IMR-90 (cell line): ENCODE measurements around the gene UBR1. TPM values are rescaled to one million over a fixed set of nuclear protein-coding genes. Genes with fewer than 3 reads are reported as not detected.

ENCODE experiments used
- ATAC-seq: fragments of 200-7000 bp; cut with Tn5 transposase; 2 replicates; pipeline ENCODE4 v1.9.1; 2020; ENCODE audit warnings: low read depth, mild to moderate bottlenecking, moderate library complexity
- BruUV-seq: library from RNA; stranded (reverse); fragments of 400-500 nt; replicated peaks from 2 replicates; lab custom pipeline; 2021; lab: Mats Ljungman, UMichigan
- CTCF ChIA-PET: fragments of 300-600 bp; formaldehyde crosslinking; extraction: SDS; loops from one replicate; lab custom pipeline; 2021; ENCODE audit warnings: antibody characterized with exemption; lab: Yijun Ruan, JAX
- POLR2A ChIA-PET: fragments of 300-600 bp; sonication (Branson Sonifier 250); formaldehyde crosslinking; loops from one replicate; lab custom pipeline; 2022; ENCODE audit warnings: antibody characterized with exemption; ENCODE audit not compliant: unreplicated experiment; lab: Charles Lee
- DNase-seq: peaks from one replicate; pipeline ENCODE4 v3.0.0; 2013
- H2AFZ ChIP-seq: replicated peaks from 2 replicates; pipeline ENCODE3; 2013; ENCODE audit warnings: low read length, mild to moderate bottlenecking; ENCODE audit not compliant: poor library complexity
- H2AK5ac ChIP-seq: 2 replicates; pipeline ENCODE4 v1.6.1; 2013; ENCODE audit warnings: low read depth, low read length, inconsistent platforms
- H2AK9ac ChIP-seq: replicated peaks from 2 replicates; pipeline ENCODE3; 2013; ENCODE audit warnings: mild to moderate bottlenecking, low read depth, low read length, moderate library complexity; ENCODE audit not compliant: poor library complexity
- H2BK120ac ChIP-seq: 2 replicates; pipeline ENCODE4 v1.6.1; 2013; ENCODE audit warnings: low read depth, low read length, inconsistent platforms
- H2BK15ac ChIP-seq: 3 replicates; pipeline ENCODE4 v1.6.1; 2013; ENCODE audit warnings: low read depth, low read length, inconsistent platforms
- H2BK20ac ChIP-seq: 2 replicates; pipeline ENCODE4 v1.6.1; 2013; ENCODE audit warnings: low read depth, mild to moderate bottlenecking, inconsistent platforms, low read length, moderate library complexity
- H2BK5ac ChIP-seq: 2 replicates; pipeline ENCODE4 v1.6.1; 2013; ENCODE audit warnings: mild to moderate bottlenecking, low read depth, low read length, inconsistent platforms; ENCODE audit not compliant: poor library complexity, severe bottlenecking
- H3K14ac ChIP-seq: replicated peaks from 2 replicates; pipeline ENCODE4 v1.6.1; 2013; ENCODE audit warnings: low read depth, low read length, inconsistent platforms
- H3K18ac ChIP-seq: 2 replicates; pipeline ENCODE4 v1.6.1; 2013; ENCODE audit warnings: low read depth, low read length, control low read depth
- H3K23ac ChIP-seq: 2 replicates; pipeline ENCODE4 v1.6.1; 2013; ENCODE audit warnings: low read depth, low read length, inconsistent platforms
- H3K27ac ChIP-seq: 2 replicates; pipeline ENCODE4 v1.5.1; 2013; ENCODE audit warnings: mild to moderate bottlenecking, control low read depth, low read length; ENCODE audit not compliant: insufficient read depth
- H3K27me3 ChIP-seq: 2 replicates; pipeline ENCODE4 v1.6.1; 2013; ENCODE audit warnings: low read length; ENCODE audit not compliant: control insufficient read depth, insufficient read depth
- H3K36me3 ChIP-seq: 2 replicates; pipeline ENCODE4 v1.6.1; 2013; ENCODE audit warnings: low read length, mixed read lengths; ENCODE audit not compliant: control insufficient read depth, insufficient read depth
- H3K4ac ChIP-seq: 2 replicates; pipeline ENCODE4 v1.6.1; 2013; ENCODE audit warnings: low read depth, low read length, inconsistent platforms
- H3K4me1 ChIP-seq: 2 replicates; pipeline ENCODE4 v1.6.1; 2013; ENCODE audit warnings: low read length, mixed read lengths; ENCODE audit not compliant: control insufficient read depth, insufficient read depth
- H3K4me2 ChIP-seq: 2 replicates; pipeline ENCODE4 v1.6.1; 2013; ENCODE audit warnings: low read depth, mild to moderate bottlenecking, control low read depth, low read length, moderate library complexity
- H3K4me3 ChIP-seq: 2 replicates; pipeline ENCODE4 v1.5.1; 2013; ENCODE audit warnings: low read depth, mild to moderate bottlenecking, control low read depth, low read length, moderate library complexity; ENCODE audit not compliant: insufficient read depth
- H3K56ac ChIP-seq: 2 replicates; pipeline ENCODE4 v1.6.1; 2013; ENCODE audit warnings: low read length, inconsistent platforms; ENCODE audit not compliant: insufficient read depth; ENCODE audit errors: extremely low read depth
- H3K79me1 ChIP-seq, 2 experiments: 2 replicates each; pipeline ENCODE4 v1.6.1; 2013; ENCODE audit warnings: low read length in 2 of 2, inconsistent platforms in 1 of 2, low read depth in 1 of 2
- H3K9ac ChIP-seq: 2 replicates; pipeline ENCODE4 v1.6.1; 2013; ENCODE audit warnings: low read depth, low read length, control low read depth
- H3K9me1 ChIP-seq: 2 replicates; pipeline ENCODE4 v1.6.1; 2013; ENCODE audit warnings: low read length, inconsistent platforms; ENCODE audit not compliant: insufficient read depth
- H3K9me3 ChIP-seq: 2 replicates; pipeline ENCODE4 v1.6.1; 2013; ENCODE audit warnings: low read length; ENCODE audit not compliant: control insufficient read depth, insufficient read depth
- H4K20me1 ChIP-seq: 2 replicates; pipeline ENCODE4 v1.6.1; 2013; ENCODE audit warnings: low read length, inconsistent platforms; ENCODE audit not compliant: insufficient read depth
- H4K5ac ChIP-seq: 2 replicates; pipeline ENCODE4 v1.6.1; 2013; ENCODE audit warnings: mild to moderate bottlenecking, low read depth, low read length, control low read depth
- H4K8ac ChIP-seq, 2 experiments: 2 replicates each; pipeline ENCODE4 v1.6.1; 2013; ENCODE audit warnings: low read depth in 2 of 2, low read length in 2 of 2, control low read depth in 1 of 2, inconsistent platforms in 1 of 2
- H4K91ac ChIP-seq: 2 replicates; pipeline ENCODE4 v1.6.1; 2013; ENCODE audit warnings: low read depth, low read length, inconsistent platforms; ENCODE audit not compliant: insufficient read depth
- CEBPB ChIP-seq: IDR thresholded peaks from 2 replicates; pipeline ENCODE4 v1.6.1; 2012; ENCODE audit warnings: low read depth, low read length, improper control_type of control experiment
- SMC3 ChIP-seq: fragments of 150-350 bp; IDR thresholded peaks from 2 replicates; pipeline ENCODE4 v1.6.1; 2016; ENCODE audit warnings: low read depth, mild to moderate bottlenecking, antibody characterized with exemption, low read length, moderate library complexity
- WGBS, 2 experiments: methylation state at CpG; one replicate each; pipeline versions ENCODE4 v1.1.5 to v1.1.7; 2013; ENCODE audit warnings: missing lambda C conversion rate in 2 of 2; ENCODE audit not compliant: insufficient read length in 1 of 2; ENCODE audit errors: extremely low coverage in 2 of 2; 5-methylcytosine and 5-hydroxymethylcytosine counted together
- dilution Hi-C: fragments of 300-500 bp; cut with HindIII; formaldehyde crosslinking; loops from one replicate; pipeline ENCODE4 v1.14.3; 2018; ENCODE audit warnings: low sequenced_read_pairs; ENCODE audit not compliant: unreplicated experiment
- in situ Hi-C: fragments of 300-500 bp; cut with MboI; formaldehyde crosslinking; loops from 3 replicates; pipeline ENCODE4 v1.14.3; 2019; ENCODE audit warnings: low sequenced_read_pairs, inconsistent platforms, mixed read lengths
- intact Hi-C: fragments of 100-400 bp; cut with micrococcal nuclease; formaldehyde crosslinking; loops from 2 replicates; pipeline ENCODE4 v1.10.0; 2022
- polyA plus RNA-seq, 3 experiments: library from polyadenylated mRNA; depleted of rRNA; stranded (reverse); fragments of >200 nt; gene quantifications; 2 replicates each; pipeline ENCODE4 v1.2.3, GENCODE V29; 2012; ENCODE audit warnings: low replicate concordance in 1 of 3
- total RNA-seq: library from RNA; depleted of rRNA; stranded (reverse); fragments of >200 nt; gene quantifications from 2 replicates; pipeline ENCODE4 v1.2.3, GENCODE V29; 2012

UBR1 gene
- total and polyA plus RNA-seq, 2 of the 4 experiments (the other 2 are of a cell fraction) = 6.5 to 30.1 TPM

DNA sequence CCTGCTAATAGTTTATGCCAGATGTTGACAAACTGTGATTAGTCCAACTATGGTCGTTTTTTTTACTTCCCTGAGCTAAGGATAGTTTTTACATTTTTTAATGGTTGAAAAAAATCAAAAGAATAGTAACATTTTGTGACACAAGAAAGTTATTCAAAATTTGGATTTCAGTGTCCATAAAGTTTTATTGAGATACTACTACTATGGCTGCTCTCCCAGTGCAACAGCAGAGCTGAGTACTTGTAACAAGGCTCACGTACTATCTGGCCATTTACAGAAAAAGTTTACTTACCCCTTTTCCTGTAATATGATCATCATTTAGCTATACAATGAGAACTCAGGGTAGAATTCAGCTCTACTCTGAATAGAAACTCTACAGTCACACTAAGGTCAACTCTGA lies 16.0 kb upstream of the UBR1 start:
- Histone ChIP-seq H3K18ac (no peak overlapping the region), H2BK15ac (no peak overlapping the region), H3K4me2 (no peak overlapping the region), H3K79me1 (no peaks in the 10 kb centered on the region; a peak in 1 of 4 replicates), H3K23ac (no peak overlapping the region), H4K8ac (0 out of 4 replicates have a peak overlapping the region, but pooled peaks of 1 of the 2 experiments have one; percentile 83), H2AK9ac (no peak overlapping the region), H3K27ac (no peak overlapping the region), H4K91ac (no peak overlapping the region), H3K27me3 (peaks cover 11% of the 10 kb centered on the region), H3K9ac (no peak overlapping the region), H3K9me3 (no peaks in the 10 kb centered on the region), H2AFZ (no peak overlapping the region), H3K4ac (no peak overlapping the region), H2BK20ac (no peak overlapping the region), H2AK5ac (0 out of 2 replicates have a peak overlapping the region, but pooled peaks have one; percentile 7), H3K9me1 (no peaks in the 10 kb centered on the region), H3K4me3 (no peak overlapping the region), H3K4me1 (no peaks in the 10 kb centered on the region), H2BK120ac (no peak overlapping the region), H3K56ac (no peak overlapping the region), H3K14ac (no peak overlapping the region), H4K20me1 (no peaks in the 10 kb centered on the region), H4K5ac (no peak overlapping the region), H2BK5ac (no peak overlapping the region), H3K36me3 (no peaks in the 10 kb centered on the region)
- dilution Hi-C loops = no loop called here
- no peak for DNase-seq
- TF ChIP-seq SMC3 = no peak
- TF ChIP-seq CEBPB = no peak
- intact Hi-C loops = no loop called here
- in situ Hi-C loops = no loop called here
- ChIA-PET POLR2A (no interaction called here), CTCF (no interaction called here)
- no CpG with 5 or more reads among the region's 2 CpGs for WGBS, 2 experiments
- no peak for ATAC-seq
- BruUV-seq = no TSS peak
